CD8-positive, alpha-beta memory T cell (primary cell): ENCODE measurements around the gene GRIFIN. TPM values are rescaled to one million over a fixed set of nuclear protein-coding genes. Genes with fewer than 3 reads are reported as not detected.

Experiments used
- CTCF ChIA-PET: fragments of 350-600 bp; sonication (Branson Sonifier 250); formaldehyde crosslinking; loops from one replicate; lab custom pipeline; 2021; ENCODE audit warnings: antibody characterized with exemption; lab: Charles Lee
- POLR2A ChIA-PET: fragments of 350-600 bp; sonication (Branson Sonifier 250); formaldehyde crosslinking; loops from one replicate; lab custom pipeline; 2021; ENCODE audit warnings: antibody characterized with exemption; lab: Charles Lee
- DNase-seq, 5 donors: peaks; one replicate each; pipeline versions ENCODE4 v3.0.0 to v3.0.0-alpha.2; 2020 to 2022; ENCODE audit warnings: mixed read lengths in 1 of 5
- H3K27ac ChIP-seq: one replicate; pipeline ENCODE4 v1.7.0; 2013; ENCODE audit warnings: low read depth, mild to moderate bottlenecking, low read length, moderate library complexity
- H3K27me3 ChIP-seq: 2 replicates; pipeline ENCODE4 v1.7.0; 2013; ENCODE audit warnings: low read length, mild to moderate bottlenecking; ENCODE audit not compliant: insufficient read depth, poor library complexity, severe bottlenecking
- H3K36me3 ChIP-seq: 2 replicates; pipeline ENCODE4 v1.7.0; 2013; ENCODE audit warnings: mild to moderate bottlenecking, low read length, moderate library complexity; ENCODE audit not compliant: insufficient read depth
- H3K4me1 ChIP-seq: 2 replicates; pipeline ENCODE4 v1.7.0; 2013; ENCODE audit warnings: mild to moderate bottlenecking, low read length, moderate library complexity; ENCODE audit not compliant: insufficient read depth
- H3K4me3 ChIP-seq: 2 replicates; pipeline ENCODE4 v1.7.0; 2013; ENCODE audit warnings: mild to moderate bottlenecking, low read length
- H3K9me3 ChIP-seq: 2 replicates; pipeline ENCODE4 v1.7.0; 2013; ENCODE audit warnings: mild to moderate bottlenecking, low read length
- H3K27ac Mint-ChIP-seq, 8 donors: one replicate each; pipeline ENCODE4 v1.8.0; 2020 to 2021; ENCODE audit warnings: mixed read lengths in 8 of 8, mild to moderate bottlenecking in 6 of 8, inconsistent platforms in 3 of 8, moderate library complexity in 3 of 8
- H3K27me3 Mint-ChIP-seq, 2 donors: one replicate each; pipeline ENCODE4 v1.8.0; 2020 to 2021; ENCODE audit warnings: mixed read lengths in 2 of 2, mild to moderate bottlenecking in 1 of 2, moderate library complexity in 1 of 2
- H3K36me3 Mint-ChIP-seq, 3 donors: one replicate each; pipeline ENCODE4 v1.8.0; 2020 to 2021; ENCODE audit warnings: mixed read lengths in 3 of 3, inconsistent platforms in 1 of 3, mild to moderate bottlenecking in 1 of 3
- H3K4me1 Mint-ChIP-seq, 3 donors: one replicate each; pipeline ENCODE4 v1.8.0; 2020 to 2021; ENCODE audit warnings: mixed read lengths in 3 of 3, inconsistent platforms in 1 of 3, mild to moderate bottlenecking in 1 of 3
- H3K4me3 Mint-ChIP-seq, 7 donors: one replicate each; pipeline ENCODE4 v1.8.0; 2020 to 2021; ENCODE audit warnings: mixed read lengths in 7 of 7, mild to moderate bottlenecking in 6 of 7, moderate library complexity in 4 of 7, inconsistent platforms in 2 of 7
- H3K9me3 Mint-ChIP-seq, 5 donors: one replicate each; pipeline ENCODE4 v1.8.0; 2020 to 2022; ENCODE audit warnings: mixed read lengths in 5 of 5, mild to moderate bottlenecking in 3 of 5, moderate library complexity in 2 of 5, inconsistent platforms in 1 of 5
- polyA plus RNA-seq: library from polyadenylated mRNA; unstranded; fragments of 300-500 nt; fragmentation: Illumina TruSeq; gene quantifications from one replicate; pipeline ENCODE4 v1.2.3, GENCODE V29; 2021
- total RNA-seq, 2 experiments: library from RNA; stranded (reverse); gene quantifications; one replicate each; pipeline ENCODE4 v1.2.3, GENCODE V29; 2021

GRIFIN gene
- total and polyA plus RNA-seq, 3 experiments from 2014 or later: not detected

DNA sequence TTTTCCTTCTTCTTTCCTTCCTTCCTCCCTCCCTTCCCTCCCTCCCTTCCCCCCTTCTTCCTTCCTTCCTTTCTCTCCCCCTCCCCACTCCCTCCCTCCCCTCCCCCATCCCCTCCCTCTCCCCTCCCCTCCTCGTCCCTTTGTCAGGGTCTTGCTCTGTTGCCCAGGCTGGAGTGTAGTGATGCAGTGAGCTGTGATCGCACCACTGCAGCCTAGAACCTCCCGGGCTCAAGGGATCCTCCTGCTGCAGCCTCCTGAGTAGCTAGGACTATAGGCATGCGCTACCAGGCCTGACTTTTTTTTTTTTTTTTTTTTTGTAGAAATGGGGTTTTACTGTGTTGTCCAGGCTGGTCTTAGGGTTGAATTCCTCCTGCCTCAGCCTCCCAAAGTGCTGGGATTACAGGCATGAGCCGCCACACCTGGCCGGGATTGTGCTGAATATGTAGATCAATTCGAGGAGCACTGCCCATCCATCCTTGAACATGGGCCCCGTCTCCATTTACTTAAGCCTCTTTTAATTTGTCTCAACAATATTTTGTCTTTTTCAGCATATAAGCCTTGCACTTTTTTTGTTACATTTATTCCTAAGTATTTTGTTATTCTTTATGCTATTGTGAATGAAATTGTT lies 23.4 kb downstream of the GRIFIN start:
- Histone ChIP-seq H3K27me3 (no peaks in the 10 kb centered on the region), H3K9me3 (no peaks in the 10 kb centered on the region), H3K27ac (no peak overlapping the region), H3K36me3 (no peaks in the 10 kb centered on the region), H3K4me1 (peaks cover 9% of the 10 kb centered on the region), H3K4me3 (no peak overlapping the region)
- Mint-ChIP-seq H3K27ac (no peak overlapping the region), H3K36me3 (peaks cover 0 to 3% (median 1%) of the 10 kb centered on the region in 3 donors), H3K9me3 (no peaks in the 10 kb centered on the region), H3K4me3 (peak overlapping the region in 2 of 7 donors; percentile 15 to 40), H3K4me1 (peaks cover 8 to 22% (median 14%) of the 10 kb centered on the region in 3 donors), H3K27me3 (no peaks in the 10 kb centered on the region)
- ChIA-PET POLR2A (interaction anchor here (0.6 to 1.1 kb wide), 3 partner anchors 16 to 102 kb away, joined by 3 to 7 read pairs (median 3); no protein-coding TSS in a partner anchor), CTCF (interaction anchor here (0.9 to 3.6 kb wide), 6 partner anchors 15 to 267 kb away, joined by 4 to 43 read pairs (median 6); partner anchors contain the start of gene IQCE)
- DNase-seq: no peak

DNA sequence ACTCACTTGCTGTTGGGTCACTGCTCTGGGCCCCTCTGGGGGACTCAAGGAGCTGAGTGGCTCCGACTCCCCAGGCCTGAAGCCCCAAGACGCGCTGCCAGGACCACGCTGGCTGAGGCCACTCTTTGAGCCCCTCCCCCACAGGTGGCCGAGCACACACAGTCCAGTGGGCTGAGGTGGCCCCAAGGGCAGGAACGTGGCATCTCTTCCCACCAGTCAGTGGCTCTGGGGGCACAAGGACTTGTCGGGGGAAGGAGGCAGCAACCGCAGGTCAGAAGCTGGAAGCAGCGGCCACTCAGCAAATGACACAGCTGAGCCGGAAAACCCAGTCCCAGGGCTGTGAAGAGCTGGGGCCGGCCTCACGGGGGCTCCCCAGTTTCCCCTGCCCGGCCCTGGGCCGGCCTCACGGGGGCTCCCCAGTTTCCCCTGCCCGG lies 24.1 kb downstream of the GRIFIN start:
- CTCF ChIA-PET: interaction anchor here (0.9 to 3.6 kb wide), 15 partner anchors 11 to 279 kb away, joined by 3 to 43 read pairs (median 4); partner anchors contain the start of gene IQCE
- H3K36me3 Mint-ChIP-seq: peaks cover 0 to 4% (median 3%) of the 10 kb centered on the region in 3 donors
- H3K9me3 Mint-ChIP-seq: no peaks in the 10 kb centered on the region

GRCh38 chr7:2451171-2452073 lies 24.8 kb downstream of the GRIFIN start:
- Mint-ChIP-seq H3K27ac (peak overlapping the region in 5 of 8 donors; percentile 22 to 82 (median 53)), H3K27me3 (no peaks in the 10 kb centered on the region), H3K4me1 (peaks cover 4 to 17% (median 10%) of the 10 kb centered on the region in 3 donors), H3K36me3 (peaks cover 0 to 5% (median 1%) of the 10 kb centered on the region in 3 donors), H3K9me3 (no peaks in the 10 kb centered on the region), H3K4me3 (peak overlapping the region in 6 of 7 donors; percentile 58 to 84 (median 68))
- no peaks in the 10 kb centered on the region for H3K27me3 ChIP-seq
- H3K36me3 ChIP-seq: no peaks in the 10 kb centered on the region
- CTCF ChIA-PET: interaction anchor here (0.7 to 3.6 kb wide), 25 partner anchors 10 to 279 kb away, joined by 3 to 43 read pairs (median 4); partner anchors contain the start of gene IQCE
- POLR2A ChIA-PET: interaction anchor here (1.1 kb wide), 1 partner anchor 18 kb away, joined by 3 read pairs; no protein-coding TSS in a partner anchor
- DNase-seq: peak; percentile 59 to 78 (median 67)
- no peak overlapping the region for H3K27ac ChIP-seq
- H3K4me1 ChIP-seq: peaks cover 9% of the 10 kb centered on the region
- no peaks in the 10 kb centered on the region for H3K9me3 ChIP-seq
- peak overlapping the region; percentile 59 for H3K4me3 ChIP-seq

More for the DNA sequence above, 24.1 kb downstream of the GRIFIN start:
- Histone ChIP-seq H3K27ac (no peak overlapping the region), H3K4me1 (peaks cover 9% of the 10 kb centered on the region), H3K4me3 (peak overlapping the region; percentile 59), H3K9me3 (no peaks in the 10 kb centered on the region), H3K27me3 (no peaks in the 10 kb centered on the region), H3K36me3 (no peaks in the 10 kb centered on the region)
- Mint-ChIP-seq H3K27me3 (no peaks in the 10 kb centered on the region), H3K27ac (peak overlapping the region in 4 of 8 donors; percentile 47 to 76 (median 62)), H3K4me3 (peak overlapping the region in 6 of 7 donors; percentile 58 to 84 (median 68)), H3K4me1 (peaks cover 4 to 20% (median 11%) of the 10 kb centered on the region in 3 donors)
- POLR2A ChIA-PET: interaction anchor here (0.5 to 1.1 kb wide), 4 partner anchors 17 to 105 kb away, joined by 3 to 7 read pairs (median 4); no protein-coding TSS in a partner anchor
- no peak for DNase-seq

DNA sequence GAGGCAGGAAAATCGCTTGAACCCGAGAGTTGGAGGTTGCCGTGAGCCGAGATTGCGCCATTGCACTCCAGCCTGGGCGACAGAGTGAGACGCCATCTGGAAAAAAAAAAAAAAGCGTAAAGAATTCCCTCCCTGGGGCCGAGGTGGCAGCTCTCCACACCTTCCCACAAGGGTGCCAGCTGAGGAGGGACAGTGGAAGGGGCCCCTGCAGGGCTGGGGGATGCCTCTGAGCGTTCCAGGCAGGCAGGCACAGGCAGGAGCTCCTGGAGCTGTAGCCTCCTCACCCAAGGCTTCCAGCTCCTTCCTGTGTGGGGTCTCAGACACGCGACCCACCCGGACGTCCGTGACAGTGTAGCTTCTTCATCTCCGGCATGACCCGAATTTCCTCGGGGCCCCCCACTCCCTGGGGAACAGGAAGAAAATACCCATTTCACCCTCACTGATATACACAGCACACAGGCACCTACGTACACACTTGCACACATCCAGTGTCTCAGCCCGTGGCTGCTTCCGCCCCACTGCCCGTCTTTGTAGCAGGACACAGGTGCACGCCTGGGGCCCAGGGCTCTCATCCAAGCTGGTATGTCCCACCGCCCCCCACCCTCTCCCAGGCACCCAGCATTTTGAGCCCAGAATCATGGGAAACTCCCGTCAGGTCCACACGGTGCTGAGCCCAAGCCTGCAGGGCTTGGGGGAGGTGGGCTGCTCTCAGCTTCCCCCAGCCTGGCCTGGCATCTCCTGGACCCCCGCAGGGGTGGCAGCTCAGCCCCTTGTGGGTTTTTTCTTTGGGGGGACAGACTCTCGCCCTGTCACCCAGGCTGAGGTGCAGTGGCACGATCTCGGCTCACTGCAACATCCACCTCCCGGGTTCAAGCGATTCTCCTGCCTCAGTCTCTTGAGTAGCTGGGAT lies 25.7 kb downstream of the GRIFIN start:
- H3K4me3 Mint-ChIP-seq: peak overlapping the region in 3 of 7 donors; percentile 29 to 63 (median 34)
- ChIA-PET POLR2A (no interaction called here), CTCF (interaction anchor here (0.6 to 3.6 kb wide), 22 partner anchors 9 to 260 kb away, joined by 3 to 43 read pairs (median 4); partner anchors contain the start of gene IQCE)
- no peaks in the 10 kb centered on the region for H3K9me3 ChIP-seq
- no peak for DNase-seq
- H3K27me3 ChIP-seq: no peaks in the 10 kb centered on the region
- H3K36me3 Mint-ChIP-seq: peaks cover 0 to 9% (median 1%) of the 10 kb centered on the region in 3 donors
- no peaks in the 10 kb centered on the region for H3K9me3 Mint-ChIP-seq
- H3K27ac ChIP-seq: no peak overlapping the region
- no peaks in the 10 kb centered on the region for H3K36me3 ChIP-seq
- peaks cover 9% of the 10 kb centered on the region for H3K4me1 ChIP-seq
- no peak overlapping the region for H3K4me3 ChIP-seq
- H3K4me1 Mint-ChIP-seq: peaks cover 4 to 17% (median 11%) of the 10 kb centered on the region in 3 donors
- peak overlapping the region in 4 of 8 donors; percentile 29 to 74 (median 44) for H3K27ac Mint-ChIP-seq
- H3K27me3 Mint-ChIP-seq: no peaks in the 10 kb centered on the region

DNA sequence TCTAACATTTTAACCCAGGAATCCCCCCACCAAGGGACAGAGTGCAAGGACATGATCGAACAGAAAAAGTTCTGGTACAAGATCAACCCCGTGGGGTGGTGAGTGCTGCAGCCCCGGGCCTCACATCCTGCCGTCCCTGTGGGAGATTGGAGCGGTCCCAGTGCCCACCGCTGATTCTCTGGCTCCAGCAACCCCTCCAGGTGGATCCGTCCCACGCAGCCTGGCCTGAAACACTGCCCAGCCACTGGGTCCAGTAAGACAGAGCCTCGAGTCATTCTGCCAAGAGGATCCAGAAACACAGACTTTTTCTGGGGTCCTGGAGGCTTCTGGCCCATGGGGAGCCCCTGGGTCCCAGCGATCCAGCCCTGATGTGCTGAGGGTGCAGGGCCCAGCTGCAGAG lies 29.5 kb downstream of the GRIFIN start:
- Mint-ChIP-seq H3K4me3 (no peak overlapping the region), H3K9me3 (no peaks in the 10 kb centered on the region), H3K27me3 (no peaks in the 10 kb centered on the region), H3K4me1 (peaks cover 5 to 12% (median 7%) of the 10 kb centered on the region in 3 donors), H3K36me3 (peaks cover 0 to 21% (median 1%) of the 10 kb centered on the region in 3 donors), H3K27ac (no peak overlapping the region)
- H3K4me3 ChIP-seq: no peak overlapping the region
- H3K36me3 ChIP-seq: no peaks in the 10 kb centered on the region
- H3K27me3 ChIP-seq: no peaks in the 10 kb centered on the region
- DNase-seq: no peak
- H3K4me1 ChIP-seq: peaks cover 3% of the 10 kb centered on the region
- no peak overlapping the region for H3K27ac ChIP-seq
- CTCF ChIA-PET: no interaction called here
- H3K9me3 ChIP-seq: no peaks in the 10 kb centered on the region
- POLR2A ChIA-PET: no interaction called here

- Mint-ChIP-seq H3K4me3 (no peak overlapping the region), H3K4me1 (peaks cover 6 to 13% (median 7%) of the 10 kb centered on the region in 3 donors), H3K36me3 (peaks cover 0 to 21% (median 1%) of the 10 kb centered on the region in 3 donors), H3K27me3 (no peaks in the 10 kb centered on the region), H3K27ac (peak overlapping the region in 1 of 8 donors; percentile 27), H3K9me3 (no peaks in the 10 kb centered on the region)
- Histone ChIP-seq H3K4me3 (no peak overlapping the region), H3K4me1 (no peaks in the 10 kb centered on the region), H3K27me3 (no peaks in the 10 kb centered on the region), H3K9me3 (no peaks in the 10 kb centered on the region), H3K36me3 (no peaks in the 10 kb centered on the region), H3K27ac (no peak overlapping the region)
- no peak for DNase-seq
- CTCF ChIA-PET: no interaction called here
- POLR2A ChIA-PET: no interaction called here
Measured at GRCh38 chr7:2445898-2446555, 30.2 kb downstream of the GRIFIN start.
